HepG2 (cell line): ENCODE results near the gene RAB3B. TPM values are rescaled to one million over a fixed set of nuclear protein-coding genes. Genes with fewer than 3 reads are reported as not detected.

Source experiments
- ATAC-seq: fragments of 200-7000 bp; cut with Tn5 transposase; 3 replicates; pipeline ENCODE4 v1.9.1; 2020; ENCODE audit warnings: mild to moderate bottlenecking, moderate library complexity
- BruUV-seq: library from RNA; stranded (reverse); fragments of 400-500 nt; replicated peaks from 2 replicates; lab custom pipeline; 2021; lab: Mats Ljungman, UMichigan
- CTCF ChIA-PET: fragments of 300-600 bp; formaldehyde crosslinking; extraction: SDS; loops from one replicate; lab custom pipeline; 2021; ENCODE audit warnings: low total read pairs, inconsistent platforms, low intra/inter-chr PET ratio; lab: Yijun Ruan, JAX
- POLR2A ChIA-PET: fragments of 350-600 bp; sonication (Branson Sonifier 250); formaldehyde crosslinking; loops from one replicate; lab custom pipeline; 2020; ENCODE audit warnings: antibody characterized with exemption, inconsistent platforms; lab: Yijun Ruan, JAX
- DNase-seq: peaks from one replicate; pipeline ENCODE4 v3.0.0-alpha.2; 2015; ENCODE audit warnings: low spot score
- FAIRE-seq: peaks from 3 replicates; lab custom pipeline; 2011; peaks lifted over from hg19 to GRCh38; lab: Jason Lieb, UNC
- H2AFZ ChIP-seq: one replicate; pipeline ENCODE4 v1.6.1; 2011; ENCODE audit warnings: low read length, inconsistent platforms
- H3K27ac ChIP-seq: fragments of 300-600 bp; 3 replicates; pipeline ENCODE4 v1.8.0; 2011; ENCODE audit warnings: mixed run types, mild to moderate bottlenecking, mixed read lengths, low read length, inconsistent platforms; ENCODE audit not compliant: insufficient read depth; ENCODE audit errors: extremely low read length
- H3K27me3 ChIP-seq, 2 experiments: fragments of 200-600 bp in 1 of 2; 2 replicates in 1 of 2; 3 replicates in 1 of 2; pipeline versions ENCODE4 v1.6.0 to v1.8.0; 2011; ENCODE audit warnings: low read length in 2 of 2, mild to moderate bottlenecking in 2 of 2, moderate library complexity in 2 of 2, inconsistent platforms in 1 of 2; ENCODE audit not compliant: insufficient read depth in 2 of 2, control insufficient read depth in 1 of 2
- H3K36me3 ChIP-seq, 2 experiments: fragments of 200-600 bp in 1 of 2; replicated peaks in 1 of 2; 2 replicates in 1 of 2; 3 replicates in 1 of 2; pipeline versions ENCODE4 v1.5.1 to v1.8.0; 2011; ENCODE audit warnings: low read length in 2 of 2, inconsistent platforms in 1 of 2; ENCODE audit not compliant: insufficient read depth in 2 of 2, control insufficient read depth in 1 of 2
- H3K4me1 ChIP-seq: 2 replicates; pipeline ENCODE4 v1.5.1; 2012; ENCODE audit warnings: low read length, inconsistent platforms; ENCODE audit not compliant: insufficient read depth
- H3K4me2 ChIP-seq: 2 replicates; pipeline ENCODE4 v1.6.0; 2011; ENCODE audit warnings: low read depth, low read length, inconsistent platforms
- H3K4me3 ChIP-seq, 3 experiments: fragments of 200-600 bp in 1 of 3; sonication (generic), shearing (Covaris generic) in 1 of 3; replicated peaks in 1 of 3; 2 replicates each; pipeline ENCODE4 v1.5.1; 2011 to 2016; ENCODE audit warnings: low read length in 3 of 3, inconsistent platforms in 2 of 3, low read depth in 2 of 3, mild to moderate bottlenecking in 2 of 3, control low read depth in 1 of 3, mixed read lengths in 1 of 3; ENCODE audit not compliant: insufficient read depth in 1 of 3
- H3K79me2 ChIP-seq: one replicate; pipeline ENCODE4 v1.6.1; 2011; ENCODE audit warnings: low read length, inconsistent platforms; ENCODE audit not compliant: insufficient read depth
- H3K9ac ChIP-seq: 2 replicates; pipeline ENCODE4 v1.6.0; 2011; ENCODE audit warnings: mild to moderate bottlenecking, low read depth, low read length, inconsistent platforms; ENCODE audit not compliant: insufficient read depth
- H3K9me3 ChIP-seq: 2 replicates; pipeline ENCODE4 v1.5.1; 2012; ENCODE audit warnings: mild to moderate bottlenecking, low read length
- H4K20me1 ChIP-seq: 2 replicates; pipeline ENCODE4 v1.6.0; 2011; ENCODE audit warnings: inconsistent platforms, mild to moderate bottlenecking, low read length, moderate library complexity; ENCODE audit not compliant: insufficient read depth
- CCDC6 ChIP-seq: sonication (generic); formaldehyde crosslinking; IDR thresholded peaks from 2 replicates; pipeline ENCODE4 v1.8.1; 2022; ENCODE audit warnings: mild to moderate bottlenecking, missing genetic modification reagents, moderate library complexity
- GABPA ChIP-seq, 2 experiments: IDR thresholded peaks; 2 replicates each; pipeline ENCODE4 v1.6.1; 2011 to 2016; ENCODE audit warnings: low read depth in 2 of 2, low read length in 1 of 2, missing biosample characterization in 1 of 2, missing genetic modification characterization in 1 of 2
- GTF3A ChIP-seq: sonication (generic); formaldehyde crosslinking; conservative IDR thresholded peaks from 2 replicates; pipeline ENCODE4 v1.4.0; 2020; ENCODE audit warnings: mild to moderate bottlenecking, missing genetic modification reagents
- HDAC1 ChIP-seq: sonication (generic); formaldehyde crosslinking; IDR thresholded peaks from 2 replicates; pipeline ENCODE4 v1.5.1; 2020; ENCODE audit warnings: mild to moderate bottlenecking, missing genetic modification reagents
- HNRNPUL1 ChIP-seq: fragments of 200-400 bp; formaldehyde crosslinking; IDR thresholded peaks from 2 replicates; pipeline ENCODE4 v1.6.1; 2017; ENCODE audit warnings: low read depth, mild to moderate bottlenecking, low read length, moderate library complexity
- JUN ChIP-seq: sonication (generic); formaldehyde crosslinking; IDR thresholded peaks from 2 replicates; pipeline ENCODE4 v1.4.0; 2020; ENCODE audit warnings: mild to moderate bottlenecking, missing genetic modification reagents
- RFX3 ChIP-seq: IDR thresholded peaks from 2 replicates; pipeline ENCODE4 v1.6.1; 2016; ENCODE audit warnings: missing biosample characterization, missing genetic modification reagents
- RNF2 ChIP-seq: fragments of 450-650 bp; conservative IDR thresholded peaks from 2 replicates; pipeline ENCODE4 v1.6.1; 2016; ENCODE audit warnings: low read depth
- SPEN ChIP-seq: sonication (generic); formaldehyde crosslinking; IDR thresholded peaks from 2 replicates; pipeline ENCODE4 v1.5.1; 2020; ENCODE audit warnings: low read depth, mild to moderate bottlenecking, missing genetic modification reagents
- U2AF2 ChIP-seq: fragments of 200-400 bp; formaldehyde crosslinking; IDR thresholded peaks from 2 replicates; pipeline ENCODE4 v1.6.1; 2017; ENCODE audit warnings: low read depth, mild to moderate bottlenecking, low read length
- XBP1 ChIP-seq: sonication (generic); formaldehyde crosslinking; IDR thresholded peaks from 2 replicates; pipeline ENCODE4 v1.5.0; 2020; ENCODE audit warnings: missing genetic modification reagents
- ZBTB37 ChIP-seq: sonication (generic); formaldehyde crosslinking; IDR thresholded peaks from 2 replicates; pipeline ENCODE4 v1.4.0; 2020; ENCODE audit warnings: mild to moderate bottlenecking, missing genetic modification reagents
- ZNF136 ChIP-seq: sonication (generic); formaldehyde crosslinking; IDR thresholded peaks from 2 replicates; pipeline ENCODE4 v1.8.1; 2022; ENCODE audit warnings: low read depth, mild to moderate bottlenecking, moderate library complexity, missing genetic modification reagents
- ZNF274 ChIP-seq: sonication (generic); formaldehyde crosslinking; IDR thresholded peaks from 2 replicates; pipeline ENCODE4 v1.5.1; 2020; ENCODE audit warnings: mild to moderate bottlenecking, missing genetic modification reagents
- ZNF557 ChIP-seq: sonication (generic); formaldehyde crosslinking; IDR thresholded peaks from 2 replicates; pipeline ENCODE4 v1.4.0; 2020; ENCODE audit warnings: missing genetic modification reagents
- ZNF598 ChIP-seq: sonication (generic); formaldehyde crosslinking; IDR thresholded peaks from 2 replicates; pipeline ENCODE4 v1.5.1; 2020; ENCODE audit warnings: mild to moderate bottlenecking, missing genetic modification reagents, borderline replicate concordance
- ZNF614 ChIP-seq: IDR thresholded peaks from 2 replicates; pipeline ENCODE4 v1.6.1; 2018; ENCODE audit warnings: missing biosample characterization, missing genetic modification reagents, inconsistent platforms, borderline replicate concordance
- ZNF883 ChIP-seq: sonication (generic); formaldehyde crosslinking; IDR thresholded peaks from 2 replicates; pipeline ENCODE4 v1.5.1; 2020; ENCODE audit warnings: mild to moderate bottlenecking, missing genetic modification reagents; ENCODE audit errors: not compliant biosample characterization
- WGBS: methylation state at CpG from one replicate; pipeline ENCODE4 v1.1.6; 2017; ENCODE audit warnings: low lambda C conversion rate; 5-methylcytosine and 5-hydroxymethylcytosine counted together
- in situ Hi-C: cut with HindIII; loops from 2 replicates; pipeline ENCODE4 v1.10.0; 2017; ENCODE audit warnings: low pct_unique_long_range_greater_than_20kb; ENCODE audit not compliant: extremely low pct_ligation_motif_present
- intact Hi-C: fragments of 100-400 bp; cut with micrococcal nuclease; formaldehyde crosslinking; loops from one replicate; pipeline ENCODE4 v1.10.0; 2022; ENCODE audit not compliant: unreplicated experiment
- polyA plus RNA-seq, 8 experiments: library from polyadenylated mRNA; depleted of rRNA in 3 of 8; stranded (reverse) in 7 of 8; unstranded in 1 of 8; fragments of >200 nt; fragmentation: Illumina TruSeq in 4 of 8; extraction: Trizol in 4 of 8; gene quantifications; 2 replicates each; pipeline versions ENCODE4 v1.2.1 to v1.2.3, GENCODE V29; 2011 to 2016; ENCODE audit warnings: low read depth in 4 of 8, missing spikeins in 1 of 8, mixed read lengths in 1 of 8; ENCODE audit not compliant: insufficient read depth in 1 of 8
- total RNA-seq, 5 experiments: library from RNA; depleted of rRNA; stranded (reverse); fragments of >200 nt; fragmentation: Illumina TruSeq; extraction: Trizol; gene quantifications; 2 replicates each; pipeline ENCODE4 v1.2.3, GENCODE V29; 2016; ENCODE audit warnings: low read depth in 1 of 5

The RAB3B gene
- total and polyA plus RNA-seq, 2 of the 13 experiments (the other 11 are each of a cell fraction or from before 2014, with no cell fraction given), result 1.0 to 1.2 TPM

DNA sequence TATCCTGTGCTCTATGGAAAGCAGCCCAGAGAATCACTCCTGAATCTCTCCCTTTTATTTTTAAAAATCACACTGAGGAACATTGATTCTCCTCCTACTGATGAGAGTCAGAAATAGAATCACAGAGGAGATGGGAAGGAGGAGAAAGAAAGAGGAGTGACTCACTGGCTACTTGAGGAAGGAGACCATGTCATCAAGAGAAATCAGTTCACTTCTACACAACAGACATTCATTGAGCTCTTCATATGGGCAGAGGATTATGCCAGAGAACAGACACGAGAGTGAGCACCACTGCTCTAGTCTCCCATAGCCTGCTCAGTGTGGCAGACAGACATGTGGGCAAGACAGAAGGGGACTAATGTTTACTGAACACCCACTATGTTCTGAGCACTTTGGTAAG, 44.2 kb downstream of the RAB3B start:
- ATAC-seq (no peak), FAIRE-seq (no peak), DNase-seq (no peak)
- Histone ChIP-seq H3K9me3 (peaks cover 6% of the 10 kb centered on the region; the same call in 1 of the 2 replicates), H3K79me2 (no peaks in the 10 kb centered on the region), H2AFZ (no peak overlapping the region), H3K4me3 (no peak overlapping the region), H3K4me2 (no peak overlapping the region), H4K20me1 (no peaks in the 10 kb centered on the region), H3K9ac (no peak overlapping the region), H3K36me3 (no peaks in the 10 kb centered on the region), H3K27ac (no peak overlapping the region), H3K4me1 (peaks cover 8% of the 10 kb centered on the region), H3K27me3 (no peaks in the 10 kb centered on the region)
- WGBS, result 50% methylated on average over 1 of the region's 1 CpG
- intact Hi-C loops, result no loop called here
- ChIA-PET POLR2A (no interaction called here), CTCF (no interaction called here)
- in situ Hi-C loops, result no loop called here
- no TSS peak for BruUV-seq
- TF ChIP-seq ZNF136 (no peak), ZNF598 (CRISPR knock-in tag) (no peak), RFX3 (CRISPR knock-in tag) (no peak), GABPA (IDR thresholded peaks at IDR 0.05; ENCODE audit: low read depth, low read length) (no peak), GABPA (CRISPR knock-in tag; IDR thresholded peaks at IDR 0.05; ENCODE audit: low read depth) (no peak), JUN (CRISPR knock-in tag) (no peak), SPEN (CRISPR knock-in tag) (no peak), GTF3A (no peak), U2AF2 (no peak)

GRCh38 chr1:51945591-51945990, 44.9 kb downstream of the RAB3B start:
- Histone ChIP-seq H3K9ac (no peak overlapping the region), H3K27me3 (no peaks in the 10 kb centered on the region), H3K27ac (no peak overlapping the region), H2AFZ (no peak overlapping the region), H3K9me3 (peaks cover 6% of the 10 kb centered on the region; the same call in 1 of the 2 replicates), H4K20me1 (no peaks in the 10 kb centered on the region), H3K4me1 (peaks cover 8% of the 10 kb centered on the region), H3K79me2 (no peaks in the 10 kb centered on the region), H3K36me3 (no peaks in the 10 kb centered on the region), H3K4me2 (no peak overlapping the region), H3K4me3 (no peak overlapping the region)
- DNase-seq (no peak), ATAC-seq (no peak), FAIRE-seq (no peak)
- in situ Hi-C loops (no loop called here), intact Hi-C loops (no loop called here)
- CTCF ChIA-PET, result no interaction called here
- POLR2A ChIA-PET, result no interaction called here
- BruUV-seq, result no TSS peak
- TF ChIP-seq ZNF883 (CRISPR knock-in tag), result no peak
- TF ChIP-seq CCDC6 (CRISPR knock-in tag), result no peak
- TF ChIP-seq HNRNPUL1, result no peak
- TF ChIP-seq ZNF614 (CRISPR knock-in tag), result no peak
- TF ChIP-seq RNF2, result no peak
- TF ChIP-seq HDAC1 (CRISPR knock-in tag), result no peak
- TF ChIP-seq ZBTB37 (CRISPR knock-in tag), result no peak
- TF ChIP-seq XBP1 (CRISPR knock-in tag), result no peak
- TF ChIP-seq ZNF557, result no peak
- no peak for TF ChIP-seq ZNF274 (CRISPR knock-in tag)
